HL-60/S4 (cell line): ENCODE results near the gene TSEN2.

ENCODE experiments used
- in situ Hi-C: fragments of 300-500 bp; cut with MboI; formaldehyde crosslinking; loops from 2 replicates; pipeline ENCODE4 v1.14.3; 2022; ENCODE audit warnings: low sequenced_read_pairs

TSEN2 gene

DNA sequence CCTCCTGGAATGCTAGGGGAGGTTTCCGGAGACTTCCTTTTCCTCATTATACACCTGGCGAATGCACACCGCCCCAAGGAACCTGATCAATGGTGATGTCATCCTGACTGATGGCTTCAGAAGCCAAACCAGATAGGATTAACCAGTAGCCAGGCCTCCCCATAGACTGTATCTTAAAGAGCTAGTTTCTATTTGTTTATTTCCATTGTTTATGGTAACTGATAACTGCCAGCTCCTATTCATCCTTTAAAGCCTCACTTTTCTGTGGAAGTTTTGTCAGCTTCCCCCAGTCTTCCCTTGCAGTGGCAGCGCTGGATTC lies 61.2 kb downstream of the TSEN2 start, which contains the start of gene MKRN2OS:
Gene MKRN2OS (minus strand): TSS at position 27 of the 319 bp plus-strand sequence. CDS start 35 bp downstream, outside the sequence.
- in situ Hi-C loops, result no loop called here

DNA sequence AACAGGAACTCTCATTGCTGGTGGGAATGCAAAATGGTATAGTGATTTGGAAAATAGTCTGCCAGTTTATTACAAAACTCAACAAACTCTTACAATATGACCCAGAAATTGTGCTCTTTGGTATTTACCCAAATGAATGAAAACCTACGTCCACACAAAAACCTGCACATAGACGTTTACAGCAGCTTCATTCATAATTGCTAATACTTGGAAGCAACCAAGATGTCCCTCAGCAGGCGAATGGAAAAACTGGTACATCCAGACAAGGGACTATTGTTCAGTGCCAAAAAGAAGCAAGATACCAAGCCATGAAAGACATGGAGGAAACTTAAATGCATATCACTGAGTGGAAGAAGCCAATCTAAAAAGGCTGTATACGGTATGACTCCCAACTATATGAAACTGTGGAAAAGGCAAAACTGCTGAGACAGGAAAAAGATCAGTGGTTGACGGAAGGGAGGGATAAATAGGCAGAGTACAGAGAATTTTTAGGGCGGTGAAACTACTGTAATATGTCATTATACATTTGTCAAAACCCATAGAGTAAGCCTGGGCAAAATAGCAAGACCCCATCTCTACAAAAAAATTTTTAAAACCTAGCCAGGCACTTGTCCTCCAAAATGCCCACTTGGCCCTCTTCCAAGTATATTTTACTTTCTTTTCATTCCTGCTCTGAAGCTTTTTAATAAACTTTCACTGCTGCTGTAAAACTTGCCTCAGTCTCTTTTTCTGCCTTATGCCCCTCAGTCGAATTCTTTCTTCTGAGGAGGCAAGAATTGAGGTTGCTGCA lies 65.9 kb downstream of the TSEN2 start:
- in situ Hi-C loops, result no loop called here

GRCh38 chr3:12553921-12554391 lies 69.7 kb downstream of the TSEN2 start:
- in situ Hi-C loops, result no loop called here

DNA sequence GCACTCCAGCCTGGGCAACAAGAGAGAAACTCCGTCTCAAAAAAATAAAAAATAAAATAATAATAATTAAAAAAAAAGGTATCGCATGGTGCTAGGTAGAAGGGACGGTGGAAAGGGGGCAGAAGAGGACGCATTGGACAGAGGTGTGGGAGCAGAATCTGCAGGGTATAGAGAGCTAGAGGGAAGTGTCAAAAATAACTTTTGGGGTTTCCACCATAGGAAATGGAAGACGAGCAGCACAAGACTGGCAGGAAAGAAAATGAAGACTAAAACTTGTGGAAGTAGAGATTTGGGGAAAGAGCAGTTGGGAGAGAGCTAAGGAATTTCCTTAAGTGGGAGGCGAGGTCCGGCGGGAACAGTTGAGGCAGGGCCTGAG lies 72.0 kb downstream of the TSEN2 start:
- in situ Hi-C loops, result no loop called here

DNA sequence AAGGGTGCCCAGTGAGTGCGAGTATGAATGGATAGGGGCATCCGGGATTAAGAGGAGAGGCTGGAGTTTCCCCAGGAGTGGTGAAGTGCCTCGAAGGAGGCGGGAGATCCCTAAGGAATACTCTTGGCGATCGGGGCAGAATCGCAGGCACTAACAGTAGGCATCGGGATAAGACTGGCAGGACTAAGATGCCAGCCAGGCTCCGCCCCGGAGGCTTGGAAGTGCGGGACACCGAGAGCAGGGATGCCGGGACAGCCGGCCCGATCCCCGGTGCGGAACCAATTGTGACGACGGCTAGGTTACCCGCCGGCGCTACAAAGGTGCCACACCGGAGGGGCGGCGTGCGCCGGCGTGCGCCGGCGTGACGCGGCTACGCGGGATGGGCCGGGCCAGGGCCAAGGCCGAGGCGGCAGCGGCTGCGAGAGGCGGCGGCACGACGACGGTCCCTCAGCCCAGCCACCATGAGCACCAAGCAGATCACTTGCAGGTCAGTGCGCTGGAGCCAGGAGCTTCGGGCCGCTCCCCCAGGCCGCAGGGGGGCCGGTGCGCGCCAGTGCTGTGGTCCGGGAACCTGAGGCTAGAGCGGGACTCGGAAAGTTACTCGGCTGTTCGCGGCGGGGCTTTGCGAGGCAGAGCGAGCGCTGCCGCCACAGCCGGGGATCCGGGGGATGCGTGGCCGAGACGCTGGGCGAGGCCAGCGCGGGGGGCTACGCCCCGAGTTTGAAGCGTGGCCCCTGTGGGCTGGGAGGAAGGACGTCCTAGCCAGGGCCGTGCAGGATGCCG lies 72.6 kb downstream of the TSEN2 start, which contains the start of gene MKRN2:
Gene MKRN2 (plus strand): TSS at position 398 of the 783 bp plus-strand sequence. CDS start 64 bp downstream, at position 462.
- in situ Hi-C loops, result no loop called here

DNA sequence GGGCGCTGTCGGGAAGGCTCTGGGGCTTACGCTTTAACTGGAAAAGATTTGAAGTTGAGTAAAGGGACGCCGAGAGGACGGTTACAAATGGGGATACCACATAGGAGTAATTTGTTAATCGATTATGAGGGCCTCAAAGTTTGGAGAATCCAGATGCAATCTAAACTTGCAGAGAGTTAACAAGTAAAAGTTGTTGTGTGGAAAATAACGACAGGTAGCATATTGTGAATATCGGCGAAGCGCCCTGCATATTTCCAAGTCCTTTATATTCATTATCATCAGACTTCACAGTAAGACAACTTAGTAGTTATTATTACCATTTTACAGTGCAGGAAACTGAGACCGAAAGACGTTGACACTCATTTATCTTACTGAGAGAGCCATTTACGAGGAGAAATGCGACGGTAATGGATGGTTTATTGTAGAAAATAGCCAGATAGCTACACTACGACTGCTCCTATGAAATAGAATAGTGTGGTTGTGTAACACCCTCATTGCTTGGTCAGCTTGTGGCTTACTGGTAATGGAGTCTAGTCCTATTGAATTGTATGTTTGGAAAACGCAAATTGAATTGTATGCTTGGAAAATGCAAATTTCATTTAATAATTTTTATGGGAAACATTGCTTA lies 73.3 kb downstream of the TSEN2 start:
- in situ Hi-C loops, result no loop called here

- in situ Hi-C loops, result no loop called here
Observed at GRCh38 chr3:12558706-12559105, 74.4 kb downstream of the TSEN2 start.

DNA sequence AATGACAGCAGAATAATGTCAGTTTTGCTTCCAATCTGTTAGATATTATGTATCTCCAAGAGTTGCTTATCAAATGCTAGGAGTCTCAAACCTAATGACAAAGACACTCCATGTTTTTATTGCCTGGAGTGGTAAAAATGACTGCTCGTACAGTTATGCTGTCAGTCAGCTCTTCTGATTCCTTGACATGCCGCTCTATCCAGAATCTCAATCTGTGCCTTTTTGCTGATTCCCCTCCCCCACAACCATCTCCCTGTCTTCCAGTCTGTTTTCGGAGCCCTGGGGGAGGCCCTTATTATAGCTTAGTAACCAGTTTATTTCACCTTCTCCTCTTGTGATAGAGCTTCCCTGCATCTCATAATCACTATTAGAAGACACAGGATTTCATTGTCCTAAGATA lies 75.2 kb downstream of the TSEN2 start:
- in situ Hi-C loops, result no loop called here

- in situ Hi-C loops, result no loop called here
Observed at GRCh38 chr3:12560505-12561190, 76.4 kb downstream of the TSEN2 start.

- in situ Hi-C loops, result no loop called here
Observed at GRCh38 chr3:12561397-12561796, 77.1 kb downstream of the TSEN2 start.

DNA sequence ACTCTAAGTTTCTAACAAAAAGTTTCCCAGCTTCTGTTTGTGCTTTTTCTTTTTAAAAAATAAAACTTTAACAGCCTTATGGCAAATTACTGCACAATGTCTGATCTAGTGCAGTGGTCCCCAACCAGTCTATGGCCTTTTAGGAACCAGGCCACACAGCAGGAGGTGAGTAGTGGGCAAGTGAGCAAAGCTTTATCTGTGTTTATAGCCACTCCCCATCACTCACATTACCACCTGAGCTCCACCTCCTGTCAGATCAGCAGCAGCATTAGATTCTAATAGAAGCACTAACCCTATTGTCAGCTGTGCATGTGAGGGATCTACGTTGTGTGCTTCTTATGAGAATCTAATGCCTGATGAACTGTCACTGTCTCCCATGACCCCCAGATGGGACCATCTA lies 78.2 kb downstream of the TSEN2 start:
- in situ Hi-C loops, result no loop called here

DNA sequence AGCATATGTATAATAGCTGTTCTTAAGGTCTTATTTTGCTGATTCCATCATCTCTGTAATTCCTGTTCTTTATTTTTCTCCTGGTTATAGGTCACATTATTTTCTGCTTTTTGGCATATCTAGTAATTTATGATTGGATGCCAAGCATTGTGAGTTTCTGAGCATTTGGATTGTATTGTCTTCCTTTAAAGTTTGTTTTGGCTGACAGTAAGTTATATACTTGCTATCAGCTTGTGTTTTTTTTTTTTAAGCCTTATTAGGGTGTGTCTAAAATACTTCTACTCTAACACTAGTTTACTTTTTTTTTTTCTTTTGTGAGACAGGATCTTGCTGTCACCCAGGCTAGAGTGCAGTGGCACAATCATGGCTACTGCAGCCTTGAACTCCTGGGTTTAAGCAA lies 82.7 kb downstream of the TSEN2 start:
- in situ Hi-C loops, result no loop called here

- in situ Hi-C loops, result no loop called here
Observed at GRCh38 chr3:12568747-12569146, 84.5 kb downstream of the TSEN2 start.

GRCh38 chr3:12569836-12570235 lies 85.6 kb downstream of the TSEN2 start:
- in situ Hi-C loops, result no loop called here

DNA sequence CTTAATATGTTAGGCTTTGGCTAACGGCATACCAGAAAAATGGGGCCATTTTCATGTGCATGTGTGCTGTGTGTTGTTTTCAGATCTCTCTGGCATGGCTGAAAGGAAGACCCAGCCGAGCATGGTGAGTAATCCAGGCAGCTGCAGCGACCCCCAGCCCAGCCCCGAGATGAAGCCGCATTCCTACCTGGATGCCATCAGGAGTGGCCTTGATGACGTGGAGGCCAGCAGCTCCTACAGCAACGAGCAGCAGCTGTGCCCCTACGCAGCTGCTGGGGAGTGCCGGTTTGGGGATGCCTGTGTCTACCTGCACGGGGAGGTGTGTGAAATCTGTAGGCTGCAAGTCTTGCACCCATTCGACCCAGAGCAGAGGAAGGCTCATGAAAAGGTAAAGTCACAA lies 87.7 kb downstream of the TSEN2 start:
- in situ Hi-C loops, result no loop called here

GRCh38 chr3:12574131-12574530 lies 89.9 kb downstream of the TSEN2 start:
- in situ Hi-C loops, result no loop called here

DNA sequence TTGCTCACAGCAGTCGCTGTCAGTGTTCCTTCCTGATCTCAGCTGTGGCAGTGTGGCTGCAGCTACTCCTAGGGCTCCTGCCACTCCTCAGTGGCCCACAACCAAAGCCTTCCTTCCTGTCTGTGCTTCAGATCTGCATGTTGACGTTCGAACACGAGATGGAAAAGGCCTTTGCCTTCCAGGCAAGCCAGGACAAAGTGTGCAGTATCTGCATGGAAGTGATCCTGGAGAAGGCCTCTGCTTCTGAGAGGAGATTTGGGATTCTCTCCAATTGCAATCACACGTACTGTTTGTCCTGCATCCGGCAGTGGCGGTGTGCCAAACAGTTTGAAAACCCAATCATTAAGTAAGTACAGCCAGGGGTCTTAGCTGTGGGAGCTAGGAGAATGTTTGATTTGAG lies 90.4 kb downstream of the TSEN2 start:
- in situ Hi-C loops, result no loop called here

- in situ Hi-C loops, result no loop called here
Observed at GRCh38 chr3:12577379-12577778, 93.1 kb downstream of the TSEN2 start.

- in situ Hi-C loops, result no loop called here
Observed at GRCh38 chr3:12578742-12579141, 94.5 kb downstream of the TSEN2 start.

- in situ Hi-C loops, result no loop called here
Observed at GRCh38 chr3:12579456-12579855, 95.2 kb downstream of the TSEN2 start.

DNA sequence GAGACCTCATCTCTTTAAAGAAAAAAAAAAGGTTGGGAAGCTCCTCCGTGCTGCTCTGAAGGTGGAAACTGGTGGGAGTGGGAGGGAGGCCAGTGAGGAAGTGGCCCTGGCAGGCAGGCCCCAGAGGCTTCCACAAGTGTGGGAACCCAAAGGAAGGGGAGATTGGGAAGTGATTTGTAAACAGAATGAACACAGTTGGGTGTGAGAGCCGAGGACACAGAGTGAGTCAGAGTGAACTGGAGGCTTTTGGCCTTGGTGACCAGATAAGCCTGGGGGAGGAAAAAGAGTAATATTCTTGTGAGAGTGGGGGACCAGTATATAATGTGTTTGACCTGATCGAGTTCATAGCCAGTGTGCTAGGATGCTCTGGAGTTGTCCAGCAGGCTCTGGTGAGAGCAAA lies 95.6 kb downstream of the TSEN2 start:
- in situ Hi-C loops, result no loop called here
